Adrenal gland (tissue), 12 donors: ENCODE measurements around the gene PLXNA4. TPM values are rescaled to one million over a fixed set of nuclear protein-coding genes. Genes with fewer than 3 reads are reported as not detected.

Experiments
- DNase-seq, 7 donors: peaks; one replicate each; pipeline ENCODE4 v3.0.0-alpha.2; 2019 to 2020
- H3K27ac ChIP-seq, 5 donors: fragments of 200-600 bp; sonication (generic) in 4 of 5; 1 replicate in 3 of 5; 2 replicates in 2 of 5; pipeline versions ENCODE4 v1.5.1 to v1.8.0; 2016 to 2020; ENCODE audit warnings: mild to moderate bottlenecking in 1 of 5
- H3K27me3 ChIP-seq: fragments of 200-600 bp; 2 replicates; pipeline ENCODE4 v1.8.0; 2021
- H3K36me3 ChIP-seq, 2 donors: fragments of 200-600 bp; replicated peaks in 1 of 2; 1 replicate in 1 of 2; 2 replicates in 1 of 2; pipeline versions ENCODE4 v1.5.1 to v1.8.0; 2018 to 2022
- H3K4me1 ChIP-seq, 2 donors: fragments of 200-600 bp; replicated peaks in 1 of 2; 1 replicate in 1 of 2; 2 replicates in 1 of 2; pipeline versions ENCODE4 v1.5.1 to v1.8.0; 2018 to 2021
- H3K4me3 ChIP-seq, 4 donors: fragments of 200-600 bp; sonication (generic) in 3 of 4; one replicate each; pipeline ENCODE4 v1.5.1; 2016 to 2018
- H3K9me3 ChIP-seq, 3 donors: fragments of 200-600 bp; sonication (generic) in 1 of 3; replicated peaks in 1 of 3; 1 replicate in 2 of 3; 2 replicates in 1 of 3; pipeline versions ENCODE4 v1.5.1 to v1.8.0; 2016 to 2021
- CTCF ChIP-seq, 6 experiments: fragments of 450-650 bp in 4 of 6; fragments of 200-600 bp in 2 of 6; sonication (generic) in 1 of 6; IDR thresholded peaks; 1 replicate in 5 of 6; 2 replicates in 1 of 6; pipeline versions ENCODE4 v1.5.1 to v1.8.0; 2016 to 2021; ENCODE audit warnings: antibody characterized with exemption in 6 of 6, mild to moderate bottlenecking in 2 of 6, moderate library complexity in 1 of 6
- POLR2A ChIP-seq, 2 donors: fragments of 450-650 bp; IDR thresholded peaks; one replicate each; pipeline ENCODE4 v1.6.1; 2017; ENCODE audit warnings: antibody characterized with exemption in 2 of 2, mild to moderate bottlenecking in 2 of 2, moderate library complexity in 1 of 2
- WGBS, 4 donors: extraction: QIAGEN DNeasy Blood & Tissue Kit in 2 of 4; methylation state at CpG; one replicate each; pipeline versions ENCODE4 v1.1.5 to v1.1.7; 2013 to 2017; 5-methylcytosine and 5-hydroxymethylcytosine counted together
- intact Hi-C, 2 donors: fragments of 100-400 bp; cut with DNase I; formaldehyde crosslinking; loops; one replicate each; pipeline versions ENCODE4 v1.14.1 to v1.15.0; 2022 to 2023
- polyA plus RNA-seq, 3 donors: library from polyadenylated mRNA; stranded (reverse); fragments of 200-250 nt in 2 of 3; fragments of 350-450 nt in 1 of 3; fragmentation: Illumina TruSeq in 1 of 3; extraction: RNeasy Lipid Tissue Mini Kit (QIAGEN cat#74804) in 1 of 3; gene quantifications; one replicate each; pipeline ENCODE4 v1.2.3, GENCODE V29; 2013 to 2014
- total RNA-seq, 9 donors: library from RNA; depleted of rRNA in 4 of 9; stranded (reverse); fragments of >200 nt in 4 of 9; fragments of 120-200 nt in 1 of 9; fragmentation: NEBNext Ultra II Directional in 1 of 9; extraction: Animal tissue kit (Norgen Biotek cat#: 25700) in 1 of 9; gene quantifications; one replicate each; pipeline versions ENCODE4 v1.1.0 to v1.2.4, GENCODE V29; 2013 to 2023
- donor health status: healthy with polysubstance abuse.
- donor health status: Bipolar disorder and iron deficiency.
- donor health status: DM: yes; HTN: yes; CAD: no.
- donor health status: DM: no; HTN: no; CAD: no.
- donor health status: DM: no; HTN: no; CAD: no.
- donor health status: DM: yes; HTN: yes; CAD: no.

PLXNA4 gene
- total and polyA plus RNA-seq, 12 donors, result 0.99 to 10.7 (median 3.6) TPM

GRCh38 chr7:132424821-132425724, 151.2 kb downstream of the PLXNA4 start:
- Histone ChIP-seq H3K4me1 (no peaks in the 10 kb centered on the region), H3K27ac (no peak overlapping the region), H3K27me3 (no peaks in the 10 kb centered on the region), H3K4me3 (no peak overlapping the region), H3K9me3 (no peaks in the 10 kb centered on the region), H3K36me3 (no peaks in the 10 kb centered on the region)
- no peak for DNase-seq
- 65 to 74% (median 68%) methylated on average over 15 of the region's 15 CpGs for WGBS, 4 donors
- intact Hi-C loops, result no loop called here
- TF ChIP-seq CTCF (IDR thresholded peaks at IDR 0.05), result no peak
- TF ChIP-seq POLR2A (IDR thresholded peaks at IDR 0.05), result no peak

- intact Hi-C loops, result no loop called here
- Histone ChIP-seq H3K36me3 (no peaks in the 10 kb centered on the region), H3K27ac (no peak overlapping the region)
These were observed 152.0 kb downstream of the PLXNA4 start for GRCh38 chr7:132424277-132424676.

DNA sequence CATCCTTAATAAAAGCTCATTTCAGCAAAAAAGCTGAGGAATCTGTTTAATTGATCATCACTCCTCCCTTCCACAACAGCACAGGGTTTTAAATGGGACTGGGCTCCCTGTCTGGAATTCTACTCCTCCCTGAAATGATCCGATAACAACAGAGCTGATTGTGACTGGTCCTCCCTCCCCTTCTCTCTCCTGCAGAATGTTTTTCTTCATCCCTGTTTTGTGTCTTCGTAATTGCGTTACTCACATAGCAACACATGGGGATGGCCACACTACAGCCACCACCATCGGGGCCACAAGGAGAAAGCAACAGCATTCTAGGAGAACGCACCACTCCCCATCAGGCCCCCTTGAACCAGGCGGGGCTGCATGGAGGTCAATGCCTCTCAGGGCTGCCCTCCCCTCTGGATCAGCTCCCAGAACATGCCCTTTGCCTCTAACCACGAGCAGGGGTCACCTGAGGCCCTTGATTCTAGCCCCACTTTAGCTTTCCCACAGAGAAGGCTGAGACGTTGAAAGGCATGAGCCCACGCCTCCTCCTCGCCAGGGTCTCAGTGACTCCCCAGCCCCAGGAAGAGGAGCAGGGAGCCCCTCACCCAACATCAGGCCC, 152.6 kb downstream of the PLXNA4 start:
- DNase-seq, result no peak
- no peaks in the 10 kb centered on the region for H3K9me3 ChIP-seq
- no peak overlapping the region for H3K4me3 ChIP-seq
- no peaks in the 10 kb centered on the region for H3K27me3 ChIP-seq
- H3K27ac ChIP-seq, result no peak overlapping the region
- H3K4me1 ChIP-seq, result peaks cover 0 to 10% of the 10 kb centered on the region in 2 donors
- 69 to 76% (median 74%) methylated on average over 10 of the region's 10 CpGs for WGBS, 4 donors
- H3K36me3 ChIP-seq, result no peaks in the 10 kb centered on the region
- no peak for TF ChIP-seq CTCF (IDR thresholded peaks at IDR 0.05)
- intact Hi-C loops, result no loop called here

More at GRCh38 chr7:132424277-132424676, 152.0 kb downstream of the PLXNA4 start:
- Histone ChIP-seq H3K27me3 (no peaks in the 10 kb centered on the region), H3K4me1 (peaks cover 0 to 7% of the 10 kb centered on the region in 2 donors), H3K4me3 (no peak overlapping the region), H3K9me3 (no peaks in the 10 kb centered on the region)
- DNase-seq, result no peak
- WGBS, 4 donors, result 69 to 92% (median 84%) methylated on average over 2 of the region's 2 CpGs
- TF ChIP-seq CTCF (IDR thresholded peaks at IDR 0.05), result no peak
- TF ChIP-seq POLR2A (IDR thresholded peaks at IDR 0.05), result no peak

DNA sequence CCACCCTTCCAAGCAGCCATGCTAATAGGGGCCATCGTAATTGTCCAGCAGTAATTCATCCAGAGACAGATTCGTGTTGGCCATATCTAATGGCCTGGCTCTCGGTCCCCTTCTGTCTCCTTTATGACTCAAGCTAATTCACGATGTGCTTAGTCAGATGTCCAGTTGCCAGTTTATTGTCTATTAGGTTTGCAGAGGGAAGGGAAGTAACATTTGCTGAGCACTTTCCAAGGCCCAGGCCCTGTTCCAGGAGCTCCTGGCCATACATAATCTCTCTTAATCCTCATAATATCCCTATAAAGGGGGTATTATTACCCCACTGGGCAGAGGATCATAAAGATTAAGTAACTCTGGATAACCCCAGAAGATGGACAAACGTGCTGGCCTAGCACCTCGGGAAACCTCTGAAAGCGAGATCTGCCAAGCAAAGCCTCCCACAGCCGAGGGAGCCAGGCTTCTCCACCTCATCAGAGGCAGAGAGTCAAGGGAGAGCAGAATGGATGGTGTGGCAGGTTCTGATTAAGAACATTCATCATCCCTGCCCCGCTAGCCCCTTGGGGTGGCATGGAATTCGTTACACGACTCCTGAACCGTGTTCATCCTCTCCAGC, 153.7 kb downstream of the PLXNA4 start:
- H3K9me3 ChIP-seq, result no peaks in the 10 kb centered on the region
- TF ChIP-seq CTCF (IDR thresholded peaks at IDR 0.05) (no peak), POLR2A (IDR thresholded peaks at IDR 0.05) (no peak)
- no peak for DNase-seq
- H3K27ac ChIP-seq, result no peak overlapping the region
- WGBS, 4 donors, result 60 to 77% (median 69%) methylated on average over 8 to 12 of the region's 12 CpGs
- peaks cover 0 to 10% of the 10 kb centered on the region in 2 donors for H3K4me1 ChIP-seq
- no peak overlapping the region for H3K4me3 ChIP-seq
- intact Hi-C loops, result no loop called here
- H3K27me3 ChIP-seq, result no peaks in the 10 kb centered on the region
- no peaks in the 10 kb centered on the region for H3K36me3 ChIP-seq
